HG03045 (cell line): ENCODE data around the gene XAF1.
"Not testable (repeated sequence)": the region's sequence is repeated elsewhere in the genome, so short reads cannot be mapped to it uniquely, and the experiment has no call there.

Experiments used
- ATAC-seq: cut with Tn5 transposase; IDR thresholded peaks from one replicate; pipeline ENCODE4 v1.9.1; 2021; ENCODE audit warnings: mild to moderate bottlenecking, moderate library complexity; ENCODE audit not compliant: unreplicated experiment

XAF1 gene

DNA sequence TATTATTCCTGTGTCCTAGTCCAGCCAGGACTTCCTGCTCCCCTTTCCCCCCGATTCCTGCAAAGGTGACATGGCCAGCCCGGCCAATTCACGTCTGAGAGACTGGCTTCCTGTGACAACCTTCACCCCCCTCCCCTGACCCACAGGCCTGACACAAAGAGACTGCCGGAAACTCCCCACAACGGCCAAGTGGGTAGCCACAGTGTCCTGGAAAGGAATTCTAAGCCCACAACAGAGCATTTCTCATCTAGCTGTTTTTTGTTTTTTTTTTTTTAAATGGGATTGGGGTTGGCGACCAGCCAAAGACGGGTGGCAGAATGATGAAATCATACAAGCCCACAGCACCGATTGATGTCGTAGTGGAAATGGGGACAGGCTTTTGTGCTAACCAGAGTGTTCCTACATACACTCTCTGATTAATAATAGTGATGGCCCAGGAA, 2.8 kb upstream of the XAF1 start:
- ATAC-seq = no peak

DNA sequence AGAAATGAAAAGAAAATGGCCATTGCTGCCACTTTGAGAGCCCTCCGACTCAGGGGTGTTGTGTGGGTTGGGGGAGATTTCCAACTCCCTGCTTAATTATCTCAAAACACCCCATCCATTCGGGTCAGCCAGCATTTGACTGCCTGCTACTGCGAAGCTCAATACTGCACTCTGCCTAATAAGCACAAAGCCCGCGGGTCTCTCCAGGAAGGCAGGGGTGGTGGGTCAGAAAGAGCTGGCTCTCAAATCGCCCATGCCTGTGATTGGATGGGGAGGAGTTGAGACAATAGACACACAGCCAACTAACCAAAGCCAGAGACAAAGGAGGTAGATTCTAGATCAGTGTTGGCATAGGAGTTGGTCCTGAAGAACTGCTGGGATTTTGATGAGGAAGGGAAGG, 2.3 kb upstream of the XAF1 start:
- ATAC-seq = no peak

DNA sequence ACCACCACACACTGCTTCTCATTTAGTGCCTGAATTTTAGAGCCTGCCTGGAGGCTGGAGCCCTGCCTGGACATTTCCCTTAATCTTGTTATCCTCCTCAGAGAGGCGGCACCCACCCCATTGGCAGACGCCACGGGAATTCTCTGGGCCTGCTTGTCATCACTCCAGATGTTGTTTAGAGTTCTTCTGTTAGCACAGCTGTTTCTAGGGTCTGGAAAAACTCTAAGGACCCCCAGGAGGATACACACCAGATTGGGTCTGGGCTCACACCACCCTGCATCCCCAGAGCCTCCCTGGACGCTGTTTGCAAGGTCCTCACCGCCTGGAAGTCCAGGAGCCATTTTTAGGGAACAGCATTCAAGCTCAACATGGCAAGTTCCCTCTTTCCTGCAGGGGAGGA, 565 bp upstream of the XAF1 start:
- ATAC-seq = no peak

DNA sequence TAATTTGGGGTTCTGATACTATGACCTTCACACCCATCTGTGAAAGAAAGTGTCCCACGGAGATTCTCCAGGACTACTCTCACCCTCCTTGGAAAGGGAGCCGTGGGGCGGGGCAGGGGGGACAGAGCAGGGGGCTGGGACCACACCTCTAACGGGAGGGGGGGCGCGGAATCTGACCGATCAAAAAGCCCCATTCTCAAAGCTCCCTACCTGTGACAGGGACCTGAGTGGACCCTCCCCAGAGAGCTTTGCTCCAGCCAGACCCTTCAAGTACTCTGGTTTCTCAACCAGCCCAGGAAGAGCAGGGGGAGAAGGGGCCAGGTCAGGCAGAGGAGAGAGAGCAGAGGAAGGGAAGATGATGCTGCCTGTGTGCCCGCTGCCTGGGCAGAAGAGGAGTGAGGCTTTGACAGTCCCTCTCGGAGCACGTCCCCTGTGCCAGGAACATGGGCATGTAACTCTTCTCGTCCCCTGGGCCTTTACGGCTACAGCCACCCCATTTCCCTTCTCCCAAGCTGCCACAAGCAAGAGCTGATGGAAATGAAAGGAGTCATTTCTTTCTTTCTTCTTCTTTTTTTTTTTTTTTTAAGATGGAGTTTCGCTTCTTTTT, 682 bp downstream of the XAF1 start:
- no peak for ATAC-seq

DNA sequence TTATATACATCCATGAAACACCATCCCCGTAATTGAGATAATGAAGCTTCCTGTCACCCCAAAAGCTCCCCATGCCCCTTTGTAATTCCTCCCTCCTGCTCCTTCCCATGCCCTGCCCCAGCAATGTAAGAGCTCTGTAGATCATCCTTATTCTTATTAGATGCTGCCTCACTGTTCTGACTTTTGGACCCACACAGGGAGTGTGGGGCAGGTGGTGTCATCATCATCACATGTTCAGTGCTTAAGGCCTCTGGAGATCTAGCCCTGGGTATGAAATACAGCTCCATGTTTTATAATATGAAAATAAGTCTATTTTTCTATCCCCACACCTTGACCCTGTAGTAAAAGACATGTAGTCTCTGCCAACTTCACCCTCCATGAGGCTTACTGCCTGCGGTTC, 1.9 kb downstream of the XAF1 start:
- no peak for ATAC-seq

DNA sequence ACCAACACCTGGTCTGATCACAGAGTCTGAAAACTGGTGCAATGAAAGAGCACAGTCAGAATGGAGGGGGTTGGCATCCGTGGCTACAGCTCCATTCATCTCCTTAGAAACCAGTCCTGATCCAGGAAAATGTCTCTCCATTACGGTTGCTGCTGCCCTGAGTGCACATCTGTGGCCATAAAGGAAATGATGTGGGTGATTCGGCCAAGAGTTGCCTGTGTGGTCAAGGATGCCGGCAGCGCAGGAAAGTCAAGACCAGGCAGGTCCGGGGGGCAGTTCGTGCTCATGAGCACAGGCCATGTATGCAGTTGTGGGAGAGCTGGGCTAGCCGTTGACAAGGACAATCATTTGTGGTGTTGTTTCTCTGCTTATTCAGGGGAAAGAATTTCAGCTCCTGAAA, 5.9 kb downstream of the XAF1 start:
- ATAC-seq = no peak

DNA sequence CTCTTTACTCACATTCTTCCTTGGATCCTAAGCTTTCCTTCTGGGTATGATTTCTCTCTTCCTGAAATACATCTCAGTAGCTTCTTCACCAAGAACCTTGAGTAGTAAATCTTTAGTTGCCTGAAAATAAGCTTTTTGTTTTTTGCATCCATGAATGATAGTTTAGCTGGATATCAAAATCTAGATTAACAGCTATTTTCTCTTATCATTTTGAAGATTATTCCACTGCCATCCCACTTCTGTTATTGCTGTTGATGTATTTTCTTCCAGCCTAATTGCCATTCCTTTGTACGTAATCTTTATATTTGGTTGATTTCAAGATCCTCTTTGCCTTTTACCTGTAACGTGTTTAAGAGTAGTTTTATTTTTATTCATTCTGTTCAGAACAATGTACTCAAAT, 12.6 kb downstream of the XAF1 start:
- ATAC-seq = no peak

DNA sequence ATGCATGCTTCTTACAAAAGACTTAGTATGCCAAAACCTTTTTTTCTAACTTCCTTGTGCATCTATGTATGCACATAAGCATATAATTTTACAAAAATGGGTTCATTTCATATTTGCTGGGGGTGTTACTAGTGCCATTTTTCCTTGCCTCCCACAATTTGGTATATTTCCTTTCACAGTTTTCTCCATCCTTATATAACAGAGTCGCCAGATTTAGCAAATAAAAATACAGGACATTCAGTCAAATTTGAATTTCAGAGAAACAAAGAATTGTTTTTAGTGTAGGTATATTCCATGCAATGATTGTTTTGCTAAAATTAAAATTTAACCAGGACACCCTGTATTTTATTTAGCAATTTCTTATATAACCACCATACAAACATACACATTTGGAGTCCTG, 16.2 kb downstream of the XAF1 start:
- ATAC-seq = no peak

DNA sequence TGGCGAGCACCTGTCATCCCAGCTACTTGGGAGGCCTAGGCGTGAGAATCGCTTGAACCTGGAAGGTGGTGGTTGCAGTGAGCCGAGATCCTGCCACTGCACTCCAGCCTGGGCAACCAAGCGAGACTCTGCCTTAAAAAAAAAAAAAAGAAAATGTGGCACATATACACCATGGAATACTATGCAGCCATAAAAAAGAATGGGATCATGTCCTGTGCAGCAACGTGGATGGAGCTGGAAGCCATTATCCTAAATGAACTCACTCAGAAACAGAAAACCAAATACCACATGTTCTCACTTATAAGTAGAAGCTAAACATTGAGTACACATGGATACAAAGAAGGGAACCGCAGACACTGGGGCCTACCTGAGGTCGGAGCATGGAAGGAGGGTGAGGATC, 19.1 kb downstream of the XAF1 start:
- not testable (repeated sequence) for ATAC-seq

DNA sequence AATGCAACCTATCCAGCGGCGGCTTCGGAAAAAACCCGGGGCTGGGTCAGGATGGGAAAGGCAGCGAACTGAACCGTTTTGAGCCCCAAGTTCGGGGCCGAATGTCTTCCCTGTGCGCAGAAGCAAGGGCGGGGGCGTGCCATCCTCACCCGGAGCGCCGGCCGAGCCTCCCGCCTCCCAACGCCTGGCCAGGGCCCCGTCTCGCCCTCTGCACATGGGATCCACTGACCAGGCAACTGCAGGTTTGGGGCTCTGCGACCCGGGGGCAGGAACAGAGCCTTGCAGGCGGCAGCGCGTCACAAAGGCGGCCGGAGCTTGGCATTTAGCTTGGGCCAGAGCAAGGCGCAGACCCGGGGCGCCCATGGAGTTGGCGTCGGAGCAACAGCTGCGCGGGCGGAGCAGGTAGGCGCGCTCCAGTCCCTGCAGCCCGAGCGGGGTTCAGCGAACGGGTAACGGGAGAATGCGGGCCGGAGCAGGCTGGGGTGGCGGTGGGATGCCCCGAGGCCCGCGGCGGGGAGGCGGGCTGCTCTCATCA, 20.1 kb downstream of the XAF1 start, which contains the start of gene FBXO39:
Gene FBXO39, plus strand, starts transcription at position 345 of the 535 bp plus-strand sequence. CDS start 3,654 bp downstream, outside the sequence.
- no peak for ATAC-seq

DNA sequence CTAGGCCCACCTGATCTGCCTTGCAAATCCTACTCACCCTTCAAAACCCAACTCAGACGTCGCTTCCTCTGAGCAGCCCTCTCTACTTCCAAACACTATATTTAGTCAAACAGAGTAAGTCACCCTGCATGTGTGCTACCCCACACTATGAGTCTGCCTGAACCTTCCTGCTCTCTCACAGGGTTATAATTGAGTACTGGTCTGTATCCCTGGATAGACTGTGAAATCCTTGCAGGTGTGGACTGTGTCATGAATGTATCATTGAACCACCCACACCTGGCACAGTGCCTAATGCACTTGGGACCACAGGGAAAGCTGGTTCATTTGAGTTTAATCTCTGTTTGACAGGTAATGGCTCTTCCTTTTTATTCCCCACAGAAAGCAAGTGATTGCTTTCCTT, 23.6 kb downstream of the XAF1 start:
- ATAC-seq = no peak

DNA sequence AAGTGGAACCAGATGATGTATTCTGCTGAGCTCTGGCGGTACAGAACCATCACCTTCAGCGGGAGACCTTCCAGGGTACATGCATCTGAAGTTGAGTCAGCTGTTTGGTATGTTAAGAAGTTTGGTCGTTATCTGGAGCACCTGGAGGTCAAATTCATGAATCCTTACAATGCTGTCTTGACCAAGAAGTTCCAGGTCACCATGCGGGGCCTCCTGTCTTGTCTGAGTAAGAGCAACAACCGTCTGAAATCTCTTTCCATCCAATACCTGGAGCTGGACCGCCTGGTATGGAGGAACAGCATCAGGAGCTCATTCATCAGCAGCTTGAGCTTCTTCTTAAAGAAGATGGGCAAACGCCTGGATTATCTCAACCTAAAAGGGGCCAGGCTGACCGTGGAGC, 24.2 kb downstream of the XAF1 start:
- ATAC-seq = no peak

DNA sequence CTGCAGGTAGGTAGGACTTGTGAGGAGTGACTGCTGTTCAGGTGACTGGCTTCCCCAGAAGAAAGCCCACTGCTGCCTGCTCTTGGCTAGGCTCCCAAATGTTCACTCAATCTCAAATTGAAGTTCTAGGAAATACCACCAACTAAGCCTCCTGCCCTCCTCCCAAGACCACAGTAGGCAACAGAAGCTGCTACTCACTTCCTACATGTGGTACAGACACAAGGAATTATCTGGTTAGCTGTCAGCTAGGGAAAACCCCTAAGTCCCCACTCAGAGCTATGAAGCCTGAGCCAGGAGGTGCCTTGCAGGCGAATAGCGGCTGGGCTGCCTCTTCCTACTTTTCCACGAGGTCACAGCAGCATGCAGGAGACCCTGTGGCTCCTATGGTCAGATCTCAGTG, 25.0 kb downstream of the XAF1 start:
- no peak for ATAC-seq

DNA sequence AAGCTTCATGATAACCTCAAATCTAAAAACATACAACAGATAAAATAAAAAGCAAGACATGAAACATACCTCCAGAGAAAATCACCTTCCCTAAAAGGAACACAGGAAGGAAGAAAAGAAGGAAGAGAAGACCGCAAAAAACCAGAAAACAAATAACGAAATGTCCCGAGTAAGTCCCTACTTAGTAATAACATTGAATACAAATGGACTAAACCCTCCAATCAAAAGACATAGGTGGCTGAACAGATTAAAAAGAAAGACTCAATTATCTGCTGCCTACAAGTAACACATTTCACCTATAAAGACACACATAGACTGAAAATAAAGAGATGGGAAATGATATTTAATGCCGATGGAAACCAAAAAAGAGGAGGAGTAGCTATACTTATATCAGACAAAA, 26.4 kb downstream of the XAF1 start:
- ATAC-seq = no peak

DNA sequence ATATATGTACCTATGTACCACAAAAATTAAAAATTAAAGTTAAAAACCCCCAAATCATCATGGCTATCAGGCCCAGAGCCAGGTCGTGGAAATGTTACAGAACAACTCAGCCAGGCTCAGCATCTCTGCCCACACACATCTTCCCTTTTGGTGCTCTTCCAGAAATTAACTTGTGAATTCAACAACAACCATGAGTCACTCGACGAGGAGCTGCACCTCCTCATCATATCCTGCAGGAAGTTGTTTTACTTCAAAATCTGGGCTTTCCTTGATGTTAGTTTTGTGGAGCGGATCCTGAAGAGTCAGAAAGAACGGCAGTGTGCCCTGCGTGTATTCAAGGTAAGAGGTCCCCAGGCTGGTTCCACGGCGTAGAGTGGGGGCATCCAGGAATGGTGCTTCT, 30.8 kb downstream of the XAF1 start:
- ATAC-seq = no peak

DNA sequence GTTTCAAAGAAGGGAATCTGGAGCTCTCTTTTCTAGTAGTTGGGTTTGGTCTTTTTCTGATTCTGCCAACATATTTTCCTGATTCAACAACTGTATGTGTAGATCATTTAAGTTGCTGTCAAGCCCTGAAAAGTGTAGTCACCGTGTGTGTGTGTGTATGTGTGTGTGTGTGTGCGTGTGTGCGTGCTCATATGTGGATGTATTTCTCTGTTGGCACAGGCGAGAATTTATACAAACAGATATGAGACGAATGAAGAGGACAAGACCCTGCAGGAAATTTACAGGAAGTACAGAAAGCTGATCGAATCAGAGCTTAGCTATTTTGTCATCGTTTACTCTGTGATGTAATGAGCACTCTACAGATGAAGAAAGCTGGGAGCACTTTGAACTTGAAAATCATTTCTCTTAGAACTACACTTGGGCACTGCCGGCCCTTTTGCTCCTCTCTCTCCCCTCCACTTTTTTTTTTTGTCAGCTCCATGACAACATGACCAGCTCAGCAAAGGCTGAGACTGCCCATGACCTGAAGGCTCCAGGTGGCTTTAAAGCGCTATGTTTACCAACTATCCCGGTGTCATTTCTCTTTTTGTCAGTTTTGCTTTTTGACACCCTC, 31.3 kb downstream of the XAF1 start:
- ATAC-seq = no peak

DNA sequence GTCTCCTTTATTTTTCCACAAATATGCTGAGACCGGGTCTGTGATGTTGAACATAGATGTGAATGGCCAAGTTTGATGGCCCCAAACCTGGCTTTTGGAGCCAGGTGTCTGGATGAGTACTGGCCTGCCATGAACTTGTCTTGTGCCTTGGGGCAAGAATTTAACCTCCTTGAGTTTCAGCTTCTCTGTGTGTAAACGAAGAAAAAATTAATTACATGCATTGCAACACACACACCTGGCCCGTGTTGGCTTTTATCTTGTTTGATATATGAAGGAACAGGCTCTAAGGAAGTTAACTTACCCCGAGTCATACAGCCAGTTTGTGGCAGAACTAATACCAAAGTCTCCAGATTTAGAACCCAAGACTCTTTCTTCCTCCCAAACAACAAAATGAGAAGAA, 33.3 kb downstream of the XAF1 start:
- ATAC-seq = no peak

DNA sequence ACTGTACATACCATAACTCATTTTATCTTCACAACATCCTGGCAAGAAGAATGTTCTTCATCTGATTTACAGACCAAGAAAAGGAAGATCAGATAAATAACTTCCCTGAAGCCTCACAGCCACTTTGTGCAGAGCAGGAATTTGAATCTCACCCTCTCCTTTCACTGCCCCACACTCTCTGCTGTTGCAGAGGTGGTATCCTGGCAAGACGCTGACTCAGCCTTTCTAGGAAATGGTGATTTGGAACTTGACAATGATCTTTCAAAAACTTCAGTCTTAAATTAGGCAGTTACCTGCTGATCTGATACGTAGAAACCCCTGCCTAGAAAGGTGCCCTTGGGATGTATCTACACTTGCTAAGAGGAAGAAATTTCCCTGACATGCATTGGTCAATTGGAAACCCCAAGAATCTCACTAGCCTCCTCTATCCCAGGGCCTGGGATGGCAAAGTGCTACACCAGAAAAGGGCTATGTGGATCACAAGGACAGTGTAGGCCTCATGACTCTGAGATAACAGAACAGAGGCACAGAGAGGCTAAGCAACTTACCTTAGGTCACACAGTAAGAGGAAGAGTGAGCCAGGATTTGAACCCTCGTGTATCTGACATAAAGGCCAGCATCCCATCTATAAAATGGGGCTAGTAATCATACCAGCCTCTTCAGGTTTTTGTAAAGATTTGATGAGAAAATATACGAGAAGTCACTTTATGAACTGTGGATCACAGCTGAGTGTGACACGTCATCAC, 38.1 kb downstream of the XAF1 start:
- no peak for ATAC-seq

DNA sequence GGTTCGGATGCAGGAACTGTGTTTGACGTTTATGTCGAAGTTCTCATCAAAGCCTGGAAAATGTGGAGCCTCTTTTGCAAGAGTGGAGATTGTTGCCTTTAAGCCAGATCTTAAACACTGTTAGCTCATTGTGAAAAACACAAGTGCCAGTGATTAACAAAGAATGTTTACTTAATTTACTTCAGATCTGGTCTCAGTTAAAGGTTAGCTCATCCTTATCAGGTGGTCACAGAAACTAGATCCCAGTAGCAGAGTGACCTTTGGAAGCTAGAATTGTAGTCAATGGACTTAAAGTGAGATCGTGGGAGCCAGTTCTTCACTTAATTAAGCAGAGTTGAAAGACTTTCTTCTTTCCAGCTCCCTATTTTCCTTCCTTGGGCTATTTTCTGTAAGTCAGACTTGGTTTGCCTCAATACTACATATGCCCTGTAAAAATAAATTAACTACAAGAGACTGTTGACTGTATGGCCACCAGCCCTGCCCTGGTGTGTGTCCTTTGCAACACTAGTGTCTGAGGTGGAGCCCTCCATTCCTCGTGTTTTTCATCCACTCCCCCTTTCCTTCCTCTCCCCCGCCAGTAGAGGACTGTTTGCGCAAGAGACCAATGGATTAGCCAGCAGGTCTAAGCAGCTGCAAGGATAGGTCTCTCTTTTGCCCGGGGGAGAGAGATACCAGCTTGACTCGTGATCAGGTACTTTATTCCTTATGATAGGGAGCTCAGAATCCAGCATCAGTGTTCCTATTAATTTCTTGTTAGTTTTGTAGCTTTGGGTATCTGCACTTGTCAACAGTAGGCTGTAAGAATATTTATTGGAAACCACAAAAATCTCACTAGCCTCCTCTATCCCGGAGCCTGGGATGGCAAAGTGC, 40.4 kb downstream of the XAF1 start:
- ATAC-seq = no peak

DNA sequence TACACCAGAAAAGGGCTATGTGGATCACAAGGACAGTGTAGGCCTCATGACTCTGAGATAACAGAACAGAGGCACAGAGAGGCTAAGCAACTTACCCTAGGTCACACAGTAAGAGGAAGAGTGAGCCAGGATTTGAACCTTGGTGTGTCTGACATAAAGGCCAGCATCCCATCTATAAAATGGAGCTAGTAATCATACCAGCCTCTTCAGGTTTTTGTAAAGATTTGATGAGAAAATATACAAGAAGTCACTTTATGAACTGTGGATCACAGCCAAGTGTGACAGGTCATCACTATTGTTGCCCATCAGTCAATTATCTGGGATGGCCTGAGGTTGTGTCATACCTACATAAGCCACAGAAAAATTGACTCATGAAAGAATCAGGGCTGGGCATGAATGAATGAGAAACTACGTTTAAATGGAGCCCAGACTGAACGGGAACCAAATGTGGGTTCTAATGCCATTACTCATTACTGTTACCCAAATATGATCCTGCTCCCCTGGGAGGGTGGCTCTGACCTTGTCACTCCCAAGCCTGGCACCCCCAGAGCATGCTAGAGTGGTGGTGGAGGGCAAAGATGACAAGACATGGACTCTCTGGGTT, 41.1 kb downstream of the XAF1 start:
- ATAC-seq = no peak
